Activated T-cell treated with anti-CD3 and anti-CD28 coated beads, Interleukin-2, amount 50 U/mL, for 24 hours (primary cell): ENCODE measurements around the gene PFDN2.
A peak's percentile ranks its signal among the peaks of the same experiment; 100 is the strongest.
"Not testable (repeated sequence)": the region's sequence is repeated elsewhere in the genome, so short reads cannot be mapped to it uniquely, and the experiment has no call there.

Experiments used
- DNase-seq: peaks from one replicate; pipeline ENCODE4 v3.0.0-alpha.2; 2020
- H3K27ac Mint-ChIP-seq: 2 replicates; pipeline ENCODE4 v1.8.0; 2020; ENCODE audit warnings: mild to moderate bottlenecking, mixed read lengths
- H3K27me3 Mint-ChIP-seq: 2 replicates; pipeline ENCODE4 v1.8.0; 2020; ENCODE audit warnings: mixed read lengths
- H3K36me3 Mint-ChIP-seq: 2 replicates; pipeline ENCODE4 v1.8.0; 2020; ENCODE audit warnings: low read depth, mixed read lengths
- H3K4me1 Mint-ChIP-seq: 2 replicates; pipeline ENCODE4 v1.8.0; 2020; ENCODE audit warnings: low read depth, mixed read lengths
- H3K4me3 Mint-ChIP-seq: 2 replicates; pipeline ENCODE4 v1.8.0; 2020; ENCODE audit warnings: mild to moderate bottlenecking, moderate library complexity, mixed read lengths
- H3K9me3 Mint-ChIP-seq: 2 replicates; pipeline ENCODE4 v1.8.0; 2020; ENCODE audit warnings: mixed read lengths

Gene PFDN2

GRCh38 chr1:161071886-161072371, 45.9 kb downstream of the PFDN2 start:
- Mint-ChIP-seq H3K27ac (peak overlapping the region; percentile 17), H3K36me3 (peaks cover 23% of the 10 kb centered on the region), H3K4me1 (peaks cover 42% of the 10 kb centered on the region), H3K9me3 (peaks cover 2% of the 10 kb centered on the region), H3K4me3 (no peak overlapping the region), H3K27me3 (no peaks in the 10 kb centered on the region)
- DNase-seq, result peak; percentile 62

- no peak for DNase-seq
- Mint-ChIP-seq H3K4me1 (peaks cover 49% of the 10 kb centered on the region), H3K27me3 (no peaks in the 10 kb centered on the region), H3K4me3 (no peak overlapping the region), H3K9me3 (peaks cover 2% of the 10 kb centered on the region), H3K36me3 (peaks cover 32% of the 10 kb centered on the region), H3K27ac (peak overlapping the region; percentile 98)
These were observed 47.1 kb downstream of the PFDN2 start for GRCh38 chr1:161070761-161071160.

- DNase-seq, result peak; percentile 83
- peaks cover 2% of the 10 kb centered on the region for H3K9me3 Mint-ChIP-seq
- peak within 1 kb of the TSS; percentile 98 for H3K27ac Mint-ChIP-seq
- H3K36me3 Mint-ChIP-seq, result peaks cover 40% of the 10 kb centered on the region
- H3K4me3 Mint-ChIP-seq, result peak within 1 kb of the TSS; percentile 99
- H3K27me3 Mint-ChIP-seq, result no peaks in the 10 kb centered on the region
- peaks cover 56% of the 10 kb centered on the region for H3K4me1 Mint-ChIP-seq
These were observed 48.0 kb downstream of the PFDN2 start, which contains the start of gene ARHGAP30 for GRCh38 chr1:161069731-161070270. Gene ARHGAP30, minus strand, starts transcription at chr1:161069891. Its CDS starts 267 bp downstream, at chr1:161069624.

GRCh38 chr1:161069241-161069640, 48.6 kb downstream of the PFDN2 start:
- peaks cover 45% of the 10 kb centered on the region for H3K36me3 Mint-ChIP-seq

DNA sequence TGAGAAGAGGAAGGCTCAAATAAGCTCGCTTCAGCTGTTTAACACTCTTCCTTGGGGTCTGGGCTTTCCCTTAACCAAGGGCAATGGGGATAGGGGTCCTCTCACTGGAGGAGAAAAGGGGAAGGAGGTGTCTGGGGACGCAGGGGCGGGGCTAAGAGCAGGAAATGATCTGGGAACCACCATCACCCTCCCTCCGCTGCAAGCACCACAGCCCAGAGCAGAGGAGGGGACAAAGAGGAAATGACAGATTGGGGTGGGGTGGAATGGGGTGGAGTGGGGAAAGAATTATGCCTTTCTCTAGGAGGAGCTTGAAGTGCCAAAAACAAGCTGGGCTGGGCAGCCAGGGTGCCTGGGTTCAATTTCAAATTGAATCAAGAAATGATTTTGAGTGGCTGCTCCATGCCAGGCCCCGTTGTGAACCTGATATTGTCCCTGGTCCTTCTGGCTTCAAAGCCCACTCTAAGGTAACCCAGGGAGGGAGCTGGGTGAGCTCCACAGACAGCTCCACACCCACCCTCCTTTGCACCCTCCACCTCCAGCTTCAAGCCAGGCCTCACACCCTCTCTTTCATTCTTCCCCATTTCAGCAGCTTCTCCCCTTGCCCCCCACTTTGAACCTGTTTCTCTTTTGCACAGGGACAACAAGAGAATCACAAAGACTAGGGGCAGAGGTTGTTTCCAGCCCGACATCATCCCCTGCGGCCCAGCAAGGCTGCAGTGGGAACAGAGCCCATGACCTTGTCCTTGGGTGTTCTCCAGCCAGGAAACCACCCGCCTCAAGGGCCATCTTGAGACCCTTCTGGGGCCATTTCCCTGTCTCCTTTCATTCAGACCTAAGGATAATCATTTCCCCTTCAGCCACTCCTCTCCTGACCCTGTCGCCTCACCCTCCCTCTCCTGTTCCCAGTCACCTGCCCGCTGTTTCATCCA, 49.3 kb downstream of the PFDN2 start:
- Mint-ChIP-seq H3K4me3 (peak overlapping the region; percentile 99), H3K9me3 (peaks cover 2% of the 10 kb centered on the region), H3K4me1 (peaks cover 67% of the 10 kb centered on the region), H3K27me3 (no peaks in the 10 kb centered on the region), H3K27ac (peak overlapping the region; percentile 98), H3K36me3 (peaks cover 52% of the 10 kb centered on the region)
- peak; percentile 81 for DNase-seq

More at GRCh38 chr1:161069241-161069640, 48.6 kb downstream of the PFDN2 start:
- peaks cover 2% of the 10 kb centered on the region for H3K9me3 Mint-ChIP-seq
- peak overlapping the region; percentile 98 for H3K27ac Mint-ChIP-seq
- no peak for DNase-seq
- peak overlapping the region; percentile 99 for H3K4me3 Mint-ChIP-seq
- H3K4me1 Mint-ChIP-seq, result peaks cover 60% of the 10 kb centered on the region
- no peaks in the 10 kb centered on the region for H3K27me3 Mint-ChIP-seq

- Mint-ChIP-seq H3K4me1 (peaks cover 77% of the 10 kb centered on the region), H3K27ac (peak overlapping the region; percentile 98), H3K27me3 (no peaks in the 10 kb centered on the region), H3K4me3 (peak overlapping the region; percentile 99), H3K9me3 (peaks cover 2% of the 10 kb centered on the region), H3K36me3 (peaks cover 69% of the 10 kb centered on the region)
- no peak for DNase-seq
These were observed 51.1 kb downstream of the PFDN2 start for GRCh38 chr1:161066694-161067093.

- Mint-ChIP-seq H3K36me3 (peaks cover 76% of the 10 kb centered on the region), H3K4me3 (peak overlapping the region; percentile 20), H3K4me1 (peaks cover 74% of the 10 kb centered on the region), H3K27ac (peak overlapping the region; percentile 98)
- not testable (repeated sequence) for H3K27me3 Mint-ChIP-seq, DNase-seq, H3K9me3 Mint-ChIP-seq
These were observed 52.2 kb downstream of the PFDN2 start for GRCh38 chr1:161065681-161066080.

- Mint-ChIP-seq H3K4me1 (peaks cover 81% of the 10 kb centered on the region), H3K27ac (peak overlapping the region; percentile 93), H3K36me3 (peaks cover 86% of the 10 kb centered on the region), H3K4me3 (peak overlapping the region; percentile 58)
- not testable (repeated sequence) for DNase-seq, H3K9me3 Mint-ChIP-seq, H3K27me3 Mint-ChIP-seq
These were observed 53.9 kb downstream of the PFDN2 start for GRCh38 chr1:161063936-161064335.

GRCh38 chr1:161061419-161061818, 56.4 kb downstream of the PFDN2 start:
- Mint-ChIP-seq H3K36me3 (peaks cover 81% of the 10 kb centered on the region), H3K9me3 (no peaks in the 10 kb centered on the region), H3K4me1 (peaks cover 69% of the 10 kb centered on the region), H3K27me3 (no peaks in the 10 kb centered on the region), H3K27ac (peak overlapping the region; percentile 85), H3K4me3 (no peak overlapping the region)
- no peak for DNase-seq

- Mint-ChIP-seq H3K27ac (peak overlapping the region; percentile 91), H3K36me3 (peaks cover 82% of the 10 kb centered on the region)
These were observed 58.5 kb downstream of the PFDN2 start for GRCh38 chr1:161059293-161059692.

GRCh38 chr1:161054805-161055204, 63.0 kb downstream of the PFDN2 start:
- Mint-ChIP-seq H3K4me3 (no peak overlapping the region), H3K27me3 (no peaks in the 10 kb centered on the region), H3K27ac (peak overlapping the region; percentile 59), H3K36me3 (peaks cover 87% of the 10 kb centered on the region), H3K4me1 (peaks cover 24% of the 10 kb centered on the region), H3K9me3 (no peaks in the 10 kb centered on the region)
- no peak for DNase-seq

More at GRCh38 chr1:161059293-161059692, 58.5 kb downstream of the PFDN2 start:
- Mint-ChIP-seq H3K4me3 (peak overlapping the region; percentile 20), H3K4me1 (peaks cover 60% of the 10 kb centered on the region), H3K9me3 (no peaks in the 10 kb centered on the region), H3K27me3 (no peaks in the 10 kb centered on the region)
- DNase-seq, result no peak

DNA sequence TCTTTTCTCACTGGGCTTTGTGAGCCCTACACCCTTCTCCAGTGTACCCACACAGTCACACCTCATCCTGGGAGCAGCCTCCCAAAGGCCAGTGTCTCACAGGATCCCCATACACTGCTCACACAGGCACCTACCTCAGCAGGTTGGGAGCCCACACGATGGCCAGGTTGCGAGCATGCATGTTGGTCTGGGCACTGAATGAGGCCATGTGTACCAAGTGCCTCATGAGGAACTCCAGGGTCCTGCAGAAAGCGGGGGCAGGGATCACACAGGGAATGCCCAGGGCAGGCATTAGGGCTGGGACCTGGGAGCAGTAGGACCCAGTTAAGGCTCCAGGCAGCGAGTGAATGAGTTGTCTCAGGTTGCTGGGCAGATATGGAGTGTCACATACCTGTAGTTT, 63.6 kb downstream of the PFDN2 start:
- peak overlapping the region; percentile 59 for H3K27ac Mint-ChIP-seq
- peaks cover 18% of the 10 kb centered on the region for H3K4me1 Mint-ChIP-seq
- peaks cover 87% of the 10 kb centered on the region for H3K36me3 Mint-ChIP-seq
- no peak for DNase-seq
- no peaks in the 10 kb centered on the region for H3K9me3 Mint-ChIP-seq
- no peak overlapping the region for H3K4me3 Mint-ChIP-seq
- H3K27me3 Mint-ChIP-seq, result no peaks in the 10 kb centered on the region

DNA sequence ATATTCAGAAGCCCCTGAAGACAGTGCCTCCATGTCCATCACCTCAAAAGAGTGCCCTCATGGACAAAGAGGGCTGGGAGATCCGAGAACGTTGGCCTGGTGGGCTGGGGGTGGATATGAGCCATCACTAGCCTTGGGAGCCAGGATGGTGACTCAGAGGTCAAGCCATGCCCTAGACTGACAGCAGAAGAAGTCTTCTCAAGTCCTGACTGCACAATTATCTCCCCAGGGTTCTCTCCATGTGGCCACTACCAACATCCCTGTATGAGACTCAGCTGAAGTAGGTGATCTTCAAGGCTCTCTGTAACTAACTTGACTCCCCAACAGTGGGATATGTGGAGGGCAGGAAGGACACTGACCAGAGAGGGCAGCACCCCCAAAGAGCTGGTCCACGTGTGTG, 64.9 kb downstream of the PFDN2 start:
- no peak overlapping the region for H3K4me3 Mint-ChIP-seq
- DNase-seq, result no peak
- H3K27me3 Mint-ChIP-seq, result no peaks in the 10 kb centered on the region
- H3K36me3 Mint-ChIP-seq, result peaks cover 95% of the 10 kb centered on the region
- H3K4me1 Mint-ChIP-seq, result peaks cover 17% of the 10 kb centered on the region
- no peaks in the 10 kb centered on the region for H3K9me3 Mint-ChIP-seq
- H3K27ac Mint-ChIP-seq, result peak overlapping the region; percentile 61

GRCh38 chr1:161051219-161051618, 66.6 kb downstream of the PFDN2 start:
- H3K4me3 Mint-ChIP-seq, result no peak overlapping the region
- peak overlapping the region; percentile 44 for H3K27ac Mint-ChIP-seq
- no peak for DNase-seq
- H3K36me3 Mint-ChIP-seq, result peaks cover 94% of the 10 kb centered on the region
- H3K9me3 Mint-ChIP-seq, result no peaks in the 10 kb centered on the region
- H3K27me3 Mint-ChIP-seq, result no peaks in the 10 kb centered on the region
- peaks cover 18% of the 10 kb centered on the region for H3K4me1 Mint-ChIP-seq
